Astrocyte (in vitro differentiated cells and primary cell): Measurements from ENCODE around the gene GTSE1.

Experiments
- EZH2 ChIP-seq: IDR thresholded peaks from 2 replicates; pipeline ENCODE4 v1.6.1; 2012; ENCODE audit warnings: mild to moderate bottlenecking, low read length, inconsistent platforms; ENCODE audit not compliant: insufficient read depth
- TF ChIP-seq, protein P1 (sequence below): IDR thresholded peaks from 2 replicates; pipeline ENCODE4 v1.5.1; 2011; ENCODE audit warnings: low read depth, mild to moderate bottlenecking, inconsistent platforms, low read length, moderate library complexity; ENCODE audit not compliant: insufficient read depth

DNA sequence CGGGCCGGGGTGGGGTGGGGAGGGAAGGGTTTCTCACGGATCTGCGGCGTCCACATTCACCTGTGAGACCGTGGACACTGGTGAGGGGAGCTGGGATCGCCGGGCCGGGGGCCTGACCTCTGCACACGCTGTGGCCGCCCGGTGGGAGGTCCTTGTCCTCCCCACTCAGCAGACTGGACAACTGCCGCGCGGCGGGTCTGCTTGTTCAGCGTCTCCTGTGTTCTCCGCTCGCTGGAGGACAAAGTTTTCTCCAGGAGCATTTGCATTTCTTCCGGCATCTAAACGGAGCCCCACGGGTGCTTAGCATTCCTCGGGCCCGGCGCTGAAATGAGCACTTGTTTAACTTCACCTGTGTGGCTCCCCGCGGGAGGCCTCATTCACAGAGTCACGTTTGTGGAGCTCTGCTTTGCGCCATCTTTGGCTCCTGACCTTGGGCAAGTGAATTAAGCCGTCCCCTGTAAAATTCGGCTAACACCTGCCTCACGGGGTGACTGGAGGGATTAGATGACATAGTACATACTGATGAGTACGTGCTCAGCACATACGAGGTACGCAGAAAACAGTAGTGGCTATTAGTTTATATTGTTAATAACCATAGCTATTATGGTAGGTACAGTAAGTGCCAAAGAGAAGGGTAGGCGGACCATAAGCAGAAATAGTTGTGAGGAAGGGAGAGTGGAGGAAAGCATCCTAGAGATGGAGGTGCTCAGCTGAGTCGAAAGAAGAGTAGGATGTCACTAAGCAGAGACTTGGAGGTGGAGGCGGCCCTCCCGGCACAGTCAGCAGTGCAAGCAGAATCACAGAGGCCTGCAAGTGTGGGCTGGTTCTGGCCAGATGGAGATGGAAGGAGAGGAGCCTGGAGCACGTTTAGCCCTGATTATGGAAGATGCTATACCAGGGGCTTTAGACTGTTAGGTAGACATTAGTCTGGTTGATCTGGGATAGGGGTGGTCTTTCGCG, 39.7 kb downstream of the GTSE1 start:
- TF ChIP-seq, protein P1, sequence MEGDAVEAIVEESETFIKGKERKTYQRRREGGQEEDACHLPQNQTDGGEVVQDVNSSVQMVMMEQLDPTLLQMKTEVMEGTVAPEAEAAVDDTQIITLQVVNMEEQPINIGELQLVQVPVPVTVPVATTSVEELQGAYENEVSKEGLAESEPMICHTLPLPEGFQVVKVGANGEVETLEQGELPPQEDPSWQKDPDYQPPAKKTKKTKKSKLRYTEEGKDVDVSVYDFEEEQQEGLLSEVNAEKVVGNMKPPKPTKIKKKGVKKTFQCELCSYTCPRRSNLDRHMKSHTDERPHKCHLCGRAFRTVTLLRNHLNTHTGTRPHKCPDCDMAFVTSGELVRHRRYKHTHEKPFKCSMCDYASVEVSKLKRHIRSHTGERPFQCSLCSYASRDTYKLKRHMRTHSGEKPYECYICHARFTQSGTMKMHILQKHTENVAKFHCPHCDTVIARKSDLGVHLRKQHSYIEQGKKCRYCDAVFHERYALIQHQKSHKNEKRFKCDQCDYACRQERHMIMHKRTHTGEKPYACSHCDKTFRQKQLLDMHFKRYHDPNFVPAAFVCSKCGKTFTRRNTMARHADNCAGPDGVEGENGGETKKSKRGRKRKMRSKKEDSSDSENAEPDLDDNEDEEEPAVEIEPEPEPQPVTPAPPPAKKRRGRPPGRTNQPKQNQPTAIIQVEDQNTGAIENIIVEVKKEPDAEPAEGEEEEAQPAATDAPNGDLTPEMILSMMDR: no peak
- no peak for TF ChIP-seq EZH2
